ENCODE measurements around the gene GRK5.

- TF ChIP-seq POLR2AphosphoS5 (IDR thresholded peaks at IDR 0.05; ENCODE audit: borderline replicate concordance, low read depth, low read length) (no peak), EZH2 (IDR thresholded peaks at IDR 0.05) (no peak), FOXP2 (optimal IDR thresholded peaks at IDR 0.05; ENCODE audit: control extremely low read depth, extremely low read length, insufficient read depth) (no peak)
Observed at GRCh38 chr10:119231654-119232053, 24.3 kb downstream of the GRK5 start.
